Neural progenitor cell (in vitro differentiated cells): ENCODE measurements around the gene KNDC1. TPM values are rescaled to one million over a fixed set of nuclear protein-coding genes. Genes with fewer than 3 reads are reported as not detected.

Experiments
- DNase-seq: peaks from one replicate; pipeline ENCODE4 v3.0.0-alpha.2; 2016; ENCODE audit warnings: low spot score
- H2AFZ ChIP-seq: fragments of 200-600 bp; sonication (generic); replicated peaks from 2 replicates; pipeline ENCODE4 v1.6.1; 2016; ENCODE audit warnings: antibody characterized with exemption
- H3F3A ChIP-seq: fragments of 200-600 bp; sonication (generic); 2 replicates; pipeline ENCODE4 v1.6.1; 2016; ENCODE audit warnings: antibody characterized with exemption, low read depth
- H3K27ac ChIP-seq: fragments of 200-600 bp; sonication (generic); 2 replicates; pipeline ENCODE4 v1.5.1; 2016; ENCODE audit warnings: mild to moderate bottlenecking
- H3K27me3 ChIP-seq: fragments of 200-600 bp; sonication (generic); 2 replicates; pipeline ENCODE4 v1.6.1; 2016; ENCODE audit warnings: mild to moderate bottlenecking, moderate library complexity
- H3K36me3 ChIP-seq: fragments of 200-600 bp; sonication (generic); 2 replicates; pipeline ENCODE4 v1.5.1; 2016
- H3K4me1 ChIP-seq: fragments of 200-600 bp; sonication (generic); 2 replicates; pipeline ENCODE4 v1.6.1; 2016; ENCODE audit warnings: mixed run types
- H3K4me2 ChIP-seq: fragments of 200-600 bp; sonication (generic); 2 replicates; pipeline ENCODE4 v1.6.1; 2016
- H3K4me3 ChIP-seq: fragments of 200-600 bp; sonication (generic); 2 replicates; pipeline ENCODE4 v1.5.1; 2016
- H3K79me2 ChIP-seq: fragments of 200-600 bp; sonication (generic); 2 replicates; pipeline ENCODE4 v1.6.1; 2016; ENCODE audit warnings: low read depth
- H3K9ac ChIP-seq: fragments of 200-600 bp; sonication (generic); 2 replicates; pipeline ENCODE4 v1.6.1; 2016
- H3K9me3 ChIP-seq: fragments of 200-600 bp; sonication (generic); 2 replicates; pipeline ENCODE4 v1.5.1; 2016; ENCODE audit warnings: low read depth
- H4K20me1 ChIP-seq: fragments of 200-600 bp; sonication (generic); 2 replicates; pipeline ENCODE4 v1.6.1; 2016; ENCODE audit warnings: low read depth
- H3K27ac Mint-ChIP-seq: 3 replicates; pipeline ENCODE4 v1.8.0; 2021; ENCODE audit warnings: mixed read lengths
- H3K27me3 Mint-ChIP-seq: 2 replicates; pipeline ENCODE4 v1.8.0; 2022; ENCODE audit warnings: low read depth, mild to moderate bottlenecking, inconsistent platforms, moderate library complexity, mixed read lengths; ENCODE audit not compliant: insufficient read depth
- H3K36me3 Mint-ChIP-seq: 3 replicates; pipeline ENCODE4 v1.8.0; 2021; ENCODE audit warnings: mixed read lengths
- H3K4me1 Mint-ChIP-seq: 3 replicates; pipeline ENCODE4 v1.8.0; 2021; ENCODE audit warnings: mixed read lengths
- H3K4me3 Mint-ChIP-seq: 3 replicates; pipeline ENCODE4 v1.8.0; 2021; ENCODE audit warnings: mild to moderate bottlenecking, moderate library complexity, mixed read lengths
- H3K9me3 Mint-ChIP-seq: 3 replicates; pipeline ENCODE4 v1.8.0; 2020; ENCODE audit warnings: mixed read lengths
- CTCF ChIP-seq: fragments of 200-600 bp; sonication (generic); IDR thresholded peaks from 2 replicates; pipeline ENCODE4 v1.5.1; 2017; ENCODE audit warnings: antibody characterized with exemption, mild to moderate bottlenecking
- EZH2 ChIP-seq: fragments of 200-600 bp; sonication (generic); IDR thresholded peaks from 2 replicates; pipeline ENCODE4 v1.6.1; 2017; ENCODE audit warnings: antibody characterized with exemption, mild to moderate bottlenecking, moderate library complexity
- EZH2phosphoT487 ChIP-seq: fragments of 200-600 bp; sonication (generic); IDR thresholded peaks from 2 replicates; pipeline ENCODE4 v1.6.1; 2017; ENCODE audit warnings: antibody characterized with exemption
- total RNA-seq: library from RNA; depleted of rRNA; stranded (reverse); fragments of >200 nt; gene quantifications from 2 replicates; pipeline ENCODE4 v1.2.3, GENCODE V29; 2015; ENCODE audit warnings: low replicate concordance

Gene KNDC1
- total RNA-seq, 1 donor from 2014 or later = 1.8 TPM

DNA sequence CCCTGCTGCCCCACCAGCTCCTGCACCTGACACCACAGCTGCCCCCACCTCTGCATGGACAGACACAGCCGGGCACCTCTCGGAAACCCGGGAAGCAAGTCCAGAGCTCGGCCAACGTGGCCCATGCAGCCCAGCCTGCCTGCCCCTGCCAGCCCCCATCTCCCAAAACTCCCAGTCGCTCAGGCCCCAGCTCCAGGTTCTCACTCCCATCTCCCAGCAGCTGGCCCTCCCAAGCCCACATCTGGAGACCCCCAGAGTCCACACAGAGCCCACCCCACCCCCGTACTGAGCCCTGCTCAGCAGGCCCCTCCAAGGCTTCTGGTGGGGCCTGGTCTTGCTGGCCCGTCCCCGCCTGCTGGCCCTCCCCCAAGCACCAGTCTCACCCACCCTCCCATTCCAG is 37.8 kb downstream of the KNDC1 start:
- H3K9me3 Mint-ChIP-seq = peaks cover 4% of the 10 kb centered on the region
- Histone ChIP-seq H3F3A (no peaks in the 10 kb centered on the region), H3K4me2 (no peak overlapping the region), H3K36me3 (no peaks in the 10 kb centered on the region), H3K79me2 (no peaks in the 10 kb centered on the region), H3K4me1 (no peaks in the 10 kb centered on the region), H2AFZ (no peak overlapping the region), H3K27me3 (no peaks in the 10 kb centered on the region), H4K20me1 (no peaks in the 10 kb centered on the region), H3K9me3 (no peaks in the 10 kb centered on the region), H3K27ac (no peak overlapping the region), H3K9ac (no peak overlapping the region), H3K4me3 (no peak overlapping the region)
- no peak for TF ChIP-seq CTCF
- no peak for TF ChIP-seq EZH2
- no peak for TF ChIP-seq EZH2phosphoT487
- H3K4me1 Mint-ChIP-seq = peaks cover 5% of the 10 kb centered on the region
- DNase-seq = no peak
- H3K27me3 Mint-ChIP-seq = peaks cover 8% of the 10 kb centered on the region
- no peak overlapping the region for H3K4me3 Mint-ChIP-seq
- peaks cover 1% of the 10 kb centered on the region for H3K36me3 Mint-ChIP-seq
- H3K27ac Mint-ChIP-seq = no peak overlapping the region

- H3K9me3 Mint-ChIP-seq = peaks cover 4% of the 10 kb centered on the region
- DNase-seq = no peak
- H3K27ac Mint-ChIP-seq = no peak overlapping the region
- Histone ChIP-seq H3K27me3 (no peaks in the 10 kb centered on the region), H3K4me3 (no peak overlapping the region), H3K79me2 (no peaks in the 10 kb centered on the region), H3F3A (no peaks in the 10 kb centered on the region), H3K9me3 (no peaks in the 10 kb centered on the region), H2AFZ (no peak overlapping the region), H4K20me1 (no peaks in the 10 kb centered on the region), H3K36me3 (no peaks in the 10 kb centered on the region), H3K4me1 (no peaks in the 10 kb centered on the region), H3K9ac (no peak overlapping the region), H3K27ac (no peak overlapping the region), H3K4me2 (no peak overlapping the region)
- H3K4me3 Mint-ChIP-seq = no peak overlapping the region
- peaks cover 1% of the 10 kb centered on the region for H3K36me3 Mint-ChIP-seq
- TF ChIP-seq CTCF (no peak), EZH2phosphoT487 (no peak), EZH2 (no peak)
- H3K27me3 Mint-ChIP-seq = peaks cover 8% of the 10 kb centered on the region
- peaks cover 5% of the 10 kb centered on the region for H3K4me1 Mint-ChIP-seq
Measured at GRCh38 chr10:133198206-133198605, 38.2 kb downstream of the KNDC1 start.

- Mint-ChIP-seq H3K4me3 (no peak overlapping the region), H3K9me3 (no peaks in the 10 kb centered on the region), H3K27ac (no peak overlapping the region), H3K36me3 (peaks cover 1% of the 10 kb centered on the region), H3K4me1 (peaks cover 5% of the 10 kb centered on the region), H3K27me3 (peaks cover 6% of the 10 kb centered on the region)
- no peaks in the 10 kb centered on the region for H4K20me1 ChIP-seq
- no peak for TF ChIP-seq EZH2
- no peak for TF ChIP-seq CTCF
- no peak for TF ChIP-seq EZH2phosphoT487
- no peaks in the 10 kb centered on the region for H3K9me3 ChIP-seq
- no peak overlapping the region for H3K9ac ChIP-seq
- no peaks in the 10 kb centered on the region for H3K36me3 ChIP-seq
- no peaks in the 10 kb centered on the region for H3F3A ChIP-seq
- no peak overlapping the region for H3K4me2 ChIP-seq
- H3K4me3 ChIP-seq = no peak overlapping the region
- DNase-seq = no peak
- no peak overlapping the region for H3K27ac ChIP-seq
- H3K27me3 ChIP-seq = no peaks in the 10 kb centered on the region
- H3K79me2 ChIP-seq = no peaks in the 10 kb centered on the region
- no peaks in the 10 kb centered on the region for H3K4me1 ChIP-seq
- no peak overlapping the region for H2AFZ ChIP-seq
Measured at GRCh38 chr10:133198621-133199487, 38.8 kb downstream of the KNDC1 start.
